Heart right ventricle (tissue), 16 donors: ENCODE data around the gene HRH1. TPM values are rescaled to one million over a fixed set of nuclear protein-coding genes. Genes with fewer than 3 reads are reported as not detected.
A peak's percentile ranks its signal among the peaks of the same experiment; 100 is the strongest.

Source experiments
- ATAC-seq, 8 donors: fragments of 200-7000 bp; cut with Tn5 transposase; one replicate each; pipeline ENCODE4 v1.9.1; 2020; ENCODE audit warnings: mild to moderate bottlenecking in 8 of 8, moderate library complexity in 8 of 8, moderate number of reproducible peaks in 1 of 8
- DNase-seq, 2 donors: peaks; one replicate each; pipeline ENCODE4 v3.0.0-alpha.2; 2020
- H3K27ac ChIP-seq, 10 donors: fragments of 200-600 bp; sonication (generic) in 2 of 10; one replicate each; pipeline versions ENCODE4 v1.5.0 to v1.8.0; 2020 to 2022; ENCODE audit warnings: mild to moderate bottlenecking in 3 of 10
- H3K27me3 ChIP-seq, 7 donors: fragments of 200-600 bp; one replicate each; pipeline ENCODE4 v1.8.0; 2021 to 2022; ENCODE audit warnings: mild to moderate bottlenecking in 2 of 7
- H3K36me3 ChIP-seq, 9 donors: fragments of 200-600 bp; sonication (generic) in 1 of 9; one replicate each; pipeline versions ENCODE4 v1.5.0 to v1.8.0; 2020 to 2022; ENCODE audit warnings: mild to moderate bottlenecking in 2 of 9
- H3K4me1 ChIP-seq, 9 donors: fragments of 200-600 bp; sonication (generic) in 1 of 9; one replicate each; pipeline versions ENCODE4 v1.5.0 to v1.8.0; 2020 to 2022; ENCODE audit warnings: mild to moderate bottlenecking in 4 of 9
- H3K4me3 ChIP-seq, 10 donors: fragments of 200-600 bp; sonication (generic) in 2 of 10; one replicate each; pipeline versions ENCODE4 v1.5.0 to v1.8.0; 2020 to 2022; ENCODE audit warnings: mild to moderate bottlenecking in 7 of 10, moderate library complexity in 2 of 10
- H3K9me3 ChIP-seq, 11 donors: fragments of 200-600 bp in 10 of 11; sonication (generic) in 2 of 11; one replicate each; pipeline versions ENCODE4 v1.5.0 to v1.8.0; 2013 to 2022; ENCODE audit warnings: mild to moderate bottlenecking in 2 of 11, control low read depth in 1 of 11, moderate library complexity in 1 of 11
- CTCF ChIP-seq, 9 donors: fragments of 200-600 bp; sonication (generic) in 2 of 9; IDR thresholded peaks; one replicate each; pipeline versions ENCODE4 v1.5.0 to v1.8.0; 2021 to 2022; ENCODE audit warnings: antibody characterized with exemption in 9 of 9, mild to moderate bottlenecking in 5 of 9, moderate library complexity in 1 of 9
- WGBS, 2 donors: extraction: QIAGEN DNeasy Blood & Tissue Kit; methylation state at CpG; one replicate each; pipeline ENCODE4 v1.1.7; 2013; ENCODE audit warnings: inconsistent platforms in 1 of 2; 5-methylcytosine and 5-hydroxymethylcytosine counted together
- intact Hi-C, 10 donors: fragments of 100-400 bp; cut with DNase I; formaldehyde crosslinking; loops; one replicate each; pipeline versions ENCODE4 v1.11.1 to v1.14.2; 2022
- polyA plus RNA-seq, 2 donors: library from polyadenylated mRNA; stranded (reverse); fragments of 200-250 nt; gene quantifications; one replicate each; pipeline ENCODE4 v1.2.3, GENCODE V29; 2013
- total RNA-seq, 10 donors: library from RNA; stranded (reverse); fragmentation: NEBNext Ultra II Directional in 3 of 10; extraction: Animal tissue kit (Norgen Biotek cat#: 25700) in 3 of 10; gene quantifications; one replicate each; pipeline versions ENCODE4 v1.2.1 to v1.2.4, GENCODE V29; 2021 to 2023
- donor health status: Arrhythmogenic right ventricular cardiomyopathy.
- donor health status: ischemic (EF 13 %, LVEDD 7.1; RV severe dilation, severe dysfunction).
- donor health status: healthy with polysubstance abuse.
- donor health status: DM: no; HTN: yes; CAD: no.
- donor health status: DM: no; HTN: no; CAD: no.
- donor health status: ischemic (EF 25% LVEDD 6.9; RV normal size, moderate dysfunction).
- donor health status: ischemic (EF 25% LVEDD 5.7; RV mildly dilated, moderate dysfunction).
- donor health status: healthy.
- donor health status: DM: yes; HTN: yes; CAD: no.
- donor health status: Ischemic cardiomyopathy.
- donor health status: ischemic (EF 35%, LVEDD 5.7; RV mildly dilated, moderate dysfunction).
- donor health status: nonischemic (EF 11% LVEDD 7.7; RV severe dilation, severe dysfunction).
- donor health status: DM: yes; HTN: yes; CAD: no.
- donor health status: PGD.
- donor health status: ischemic (EF 29% LVEDD 5.4; RV normal size, mild dysfunction).
- donor health status: nonischemic (EF 23%, LVEDD 6.1; RV moderate dilation, normal function).

Gene HRH1
- total and polyA plus RNA-seq, 12 donors, result 0.57 to 3.1 (median 1.3) TPM

DNA sequence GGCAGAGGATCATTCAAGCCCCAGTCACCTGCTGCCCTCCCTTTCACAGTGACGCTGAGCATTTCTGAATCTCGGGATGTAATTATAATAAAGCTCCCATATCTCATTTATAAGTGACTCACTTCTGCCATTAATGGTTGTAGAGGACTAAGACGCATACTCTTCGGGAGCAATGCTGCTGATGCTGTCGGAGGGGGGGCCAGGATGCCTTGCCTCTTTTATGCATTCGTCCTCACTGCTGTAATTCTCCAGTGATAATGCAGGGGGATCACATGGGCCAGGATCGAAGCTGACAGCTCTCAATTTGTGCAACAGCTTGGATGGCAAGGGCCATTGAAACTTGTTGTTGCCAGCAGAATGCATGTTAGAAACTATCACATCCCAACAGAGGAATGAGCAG, 3.1 kb downstream of the HRH1 start:
- H3K27me3 ChIP-seq, result peaks cover 0 to 46% (median 27%) of the 10 kb centered on the region in 7 donors
- H3K36me3 ChIP-seq, result no peaks in the 10 kb centered on the region
- no peak overlapping the region for H3K27ac ChIP-seq
- H3K9me3 ChIP-seq, result no peaks in the 10 kb centered on the region
- no peak for DNase-seq
- no peak overlapping the region for H3K4me3 ChIP-seq
- ATAC-seq, result no peak
- WGBS, 2 donors, result 82 to 84% methylated on average over 7 of the region's 7 CpGs
- TF ChIP-seq CTCF (IDR thresholded peaks at IDR 0.05), result no peak
- H3K4me1 ChIP-seq, result peaks cover 0 to 32% (median 10%) of the 10 kb centered on the region in 9 donors
- intact Hi-C loops, result loop anchor here in 6 of 10 donors (5.0 to 10.0 kb wide), 6 partner anchors 35 to 180 kb away; no protein-coding TSS in a partner anchor

- Histone ChIP-seq H3K36me3 (no peaks in the 10 kb centered on the region), H3K27me3 (peaks cover 0 to 36% (median 21%) of the 10 kb centered on the region in 7 donors), H3K4me1 (peaks cover 0 to 29% (median 10%) of the 10 kb centered on the region in 9 donors), H3K4me3 (no peak overlapping the region), H3K27ac (peak overlapping the region in 1 of 10 donors; percentile 70), H3K9me3 (no peaks in the 10 kb centered on the region)
- no peak for TF ChIP-seq CTCF (IDR thresholded peaks at IDR 0.05)
- ATAC-seq (peak in 3 of 8 donors; percentile 44 to 71 (median 48)), DNase-seq (no peak)
- intact Hi-C loops, result loop anchor here in 6 of 10 donors (5.0 to 10.0 kb wide), 6 partner anchors 33 to 178 kb away; no protein-coding TSS in a partner anchor
- 43 to 45% methylated on average over 5 of the region's 5 CpGs for WGBS, 2 donors
Measured at GRCh38 chr3:11159421-11159904, 5.2 kb downstream of the HRH1 start.

DNA sequence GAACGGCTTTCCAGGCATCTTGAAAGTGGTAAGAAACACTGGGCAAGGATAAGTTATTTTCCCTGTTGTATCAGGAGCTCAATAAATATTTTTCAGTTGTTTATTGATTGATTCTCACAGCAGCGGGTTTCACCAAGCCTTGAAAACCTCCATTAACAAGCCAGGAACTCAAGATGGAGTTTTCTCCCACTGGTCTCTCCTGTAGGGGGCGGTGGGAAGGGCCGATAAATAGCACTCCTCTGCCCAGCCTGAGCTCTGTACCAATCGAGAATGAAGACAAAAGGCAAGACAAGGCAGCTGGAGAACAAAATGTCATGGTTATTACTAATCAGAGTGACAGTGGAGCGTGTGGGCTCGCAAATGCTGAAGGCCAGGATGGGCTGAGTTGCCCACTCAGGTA, 7.4 kb downstream of the HRH1 start:
- Histone ChIP-seq H3K4me3 (no peak overlapping the region), H3K36me3 (no peaks in the 10 kb centered on the region), H3K27ac (no peak overlapping the region), H3K9me3 (no peaks in the 10 kb centered on the region), H3K27me3 (peaks cover 0 to 14% (median 11%) of the 10 kb centered on the region in 7 donors), H3K4me1 (peaks cover 0 to 15% (median 0%) of the 10 kb centered on the region in 9 donors)
- no peak for ATAC-seq
- intact Hi-C loops, result loop anchor here in 4 of 10 donors (5.0 to 10.0 kb wide), 3 partner anchors 163 to 173 kb away; no protein-coding TSS in a partner anchor
- 80 to 84% methylated on average over 7 of the region's 7 CpGs for WGBS, 2 donors
- TF ChIP-seq CTCF (IDR thresholded peaks at IDR 0.05), result no peak
- DNase-seq, result no peak

DNA sequence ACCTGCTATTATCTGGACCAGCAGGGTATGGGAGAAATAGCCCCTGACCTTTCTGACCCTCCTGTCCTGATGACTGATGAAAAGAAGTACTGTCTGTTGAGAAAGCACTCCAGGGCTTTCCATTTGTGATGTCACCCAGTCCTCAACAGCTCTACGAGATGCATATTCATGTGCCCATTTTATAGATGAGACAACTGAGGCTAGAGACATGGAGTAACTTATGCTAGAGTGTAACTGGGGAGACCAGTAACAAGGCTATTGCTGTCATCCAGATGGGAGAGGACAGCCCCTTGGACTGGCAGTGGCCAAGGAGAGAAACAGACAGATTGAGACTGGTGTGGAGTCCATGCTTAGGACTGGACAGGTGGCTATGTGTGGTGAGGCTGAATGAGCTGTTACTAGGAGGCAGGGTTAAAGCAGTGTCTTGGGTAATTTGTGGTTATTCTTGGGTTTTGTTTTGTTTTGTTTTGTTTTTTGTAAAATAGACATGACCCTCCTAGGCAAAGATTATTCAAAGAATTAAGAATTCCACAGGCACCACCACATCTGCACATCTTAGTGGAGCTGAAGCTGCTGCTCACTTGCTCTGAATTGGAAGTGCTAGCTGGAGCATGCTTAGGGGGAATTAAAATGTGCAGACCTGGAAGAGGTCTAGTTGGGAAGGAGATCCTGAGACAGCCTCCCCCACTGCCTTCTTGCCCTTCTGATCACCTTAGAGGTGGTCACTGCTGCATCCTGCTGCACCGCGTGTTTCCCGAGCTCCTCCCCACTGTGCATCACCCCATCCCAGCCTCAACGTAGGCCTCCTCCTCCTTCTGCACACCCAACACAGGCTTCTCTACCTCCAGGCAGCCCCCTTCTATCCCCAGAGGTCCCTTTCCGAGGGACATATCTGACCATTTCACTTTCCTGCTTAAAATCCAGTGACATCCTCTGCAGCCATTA, 8.4 kb downstream of the HRH1 start:
- no peak for DNase-seq
- Histone ChIP-seq H3K9me3 (no peaks in the 10 kb centered on the region), H3K4me3 (no peak overlapping the region), H3K27ac (no peak overlapping the region), H3K27me3 (peaks cover 0 to 8% (median 4%) of the 10 kb centered on the region in 7 donors), H3K4me1 (peaks cover 0 to 15% (median 0%) of the 10 kb centered on the region in 9 donors), H3K36me3 (no peaks in the 10 kb centered on the region)
- WGBS, 2 donors, result 68% methylated on average over 6 of the region's 6 CpGs
- ATAC-seq, result no peak
- intact Hi-C loops, result loop anchor here in 4 of 10 donors (5.0 to 10.0 kb wide), 3 partner anchors 162 to 172 kb away; no protein-coding TSS in a partner anchor
- no peak for TF ChIP-seq CTCF (IDR thresholded peaks at IDR 0.05)
